Mesendoderm (in vitro differentiated cells): Measurements from ENCODE around the gene USP2.

Source experiments
- DNase-seq: peaks from one replicate; pipeline ENCODE4 v3.0.0; 2013
- H2AK5ac ChIP-seq: 2 replicates; pipeline ENCODE4 v1.6.1; 2013; ENCODE audit warnings: low read length, inconsistent platforms
- H2BK120ac ChIP-seq: 2 replicates; pipeline ENCODE4 v1.6.1; 2013; ENCODE audit warnings: low read depth, mild to moderate bottlenecking, low read length, moderate library complexity, mixed read lengths
- H2BK15ac ChIP-seq: replicated peaks from 2 replicates; pipeline ENCODE4 v1.6.1; 2013; ENCODE audit warnings: low read depth, mild to moderate bottlenecking, moderate library complexity
- H2BK5ac ChIP-seq: 2 replicates; pipeline ENCODE4 v1.6.1; 2013; ENCODE audit warnings: low read length, inconsistent platforms
- H3K18ac ChIP-seq: 2 replicates; pipeline ENCODE4 v1.6.1; 2013; ENCODE audit warnings: mild to moderate bottlenecking, low read length, mixed read lengths
- H3K23ac ChIP-seq: one replicate; pipeline ENCODE4 v1.6.1; 2013; ENCODE audit warnings: low read length
- H3K27ac ChIP-seq: 2 replicates; pipeline ENCODE4 v1.5.1; 2013; ENCODE audit warnings: low read depth, mild to moderate bottlenecking, inconsistent platforms, low read length, moderate library complexity
- H3K27me3 ChIP-seq: 2 replicates; pipeline ENCODE4 v1.6.1; 2013; ENCODE audit warnings: low read length, control low read depth, mild to moderate bottlenecking, inconsistent platforms; ENCODE audit not compliant: insufficient read depth, poor library complexity
- H3K36me3 ChIP-seq: 2 replicates; pipeline ENCODE4 v1.6.1; 2013; ENCODE audit warnings: low read length, inconsistent platforms; ENCODE audit not compliant: control insufficient read depth, insufficient read depth
- H3K4ac ChIP-seq: one replicate; pipeline ENCODE4 v1.6.1; 2013; ENCODE audit warnings: low read depth, mild to moderate bottlenecking, low read length, moderate library complexity
- H3K4me1 ChIP-seq: 2 replicates; pipeline ENCODE4 v1.6.1; 2013; ENCODE audit warnings: low read depth, low read length, inconsistent platforms; ENCODE audit not compliant: control insufficient read depth
- H3K4me2 ChIP-seq: 2 replicates; pipeline ENCODE4 v1.6.1; 2013; ENCODE audit warnings: low read length
- H3K4me3 ChIP-seq: 2 replicates; pipeline ENCODE4 v1.5.1; 2013; ENCODE audit warnings: mild to moderate bottlenecking, low read length
- H3K56ac ChIP-seq: one replicate; pipeline ENCODE4 v1.6.1; 2013; ENCODE audit warnings: low read length
- H3K79me1 ChIP-seq: 2 replicates; pipeline ENCODE4 v1.6.1; 2013; ENCODE audit warnings: low read length, inconsistent platforms
- H3K79me2 ChIP-seq: 2 replicates; pipeline ENCODE4 v1.6.1; 2013; ENCODE audit warnings: mild to moderate bottlenecking, low read length; ENCODE audit not compliant: control insufficient read depth, insufficient read depth
- H3K9ac ChIP-seq: 2 replicates; pipeline ENCODE4 v1.6.1; 2013; ENCODE audit warnings: low read length, inconsistent platforms
- H4K5ac ChIP-seq: one replicate; pipeline ENCODE4 v1.6.1; 2013; ENCODE audit warnings: low read length
- H4K8ac ChIP-seq: one replicate; pipeline ENCODE4 v1.6.1; 2013; ENCODE audit warnings: low read depth, mild to moderate bottlenecking, control low read depth, low read length, moderate library complexity
- WGBS: extraction: QIAGEN DNeasy Blood & Tissue Kit; methylation state at CpG from one replicate; pipeline ENCODE4 v1.1.7; 2013; ENCODE audit warnings: low lambda C conversion rate, missing lambda C conversion rate; ENCODE audit not compliant: insufficient coverage; ENCODE audit errors: extremely low coverage; 5-methylcytosine and 5-hydroxymethylcytosine counted together

The USP2 gene

GRCh38 chr11:119324189-119324588 lies 57.3 kb downstream of the USP2 start:
- Histone ChIP-seq H4K8ac (no peak overlapping the region), H2AK5ac (no peak overlapping the region), H3K36me3 (no peaks in the 10 kb centered on the region), H3K27ac (no peak overlapping the region), H3K4ac (no peak overlapping the region), H3K9ac (no peak overlapping the region), H3K4me3 (no peak overlapping the region), H2BK120ac (no peak overlapping the region), H3K79me2 (no peaks in the 10 kb centered on the region), H2BK15ac (no peak overlapping the region), H3K27me3 (no peaks in the 10 kb centered on the region), H2BK5ac (no peak overlapping the region), H3K56ac (no peak overlapping the region), H3K23ac (no peak overlapping the region), H4K5ac (no peak overlapping the region), H3K18ac (no peak overlapping the region), H3K79me1 (no peaks in the 10 kb centered on the region), H3K4me2 (no peak overlapping the region), H3K4me1 (peaks cover 12% of the 10 kb centered on the region)
- WGBS: no CpG with 5 or more reads among the region's 4 CpGs
- DNase-seq: no peak

GRCh38 chr11:119323532-119324033 lies 57.9 kb downstream of the USP2 start:
- Histone ChIP-seq H3K27ac (no peak overlapping the region), H2BK15ac (no peak overlapping the region), H3K36me3 (no peaks in the 10 kb centered on the region), H3K79me2 (no peaks in the 10 kb centered on the region), H3K4me1 (peaks cover 18% of the 10 kb centered on the region), H3K18ac (no peak overlapping the region), H3K79me1 (no peaks in the 10 kb centered on the region), H3K23ac (no peak overlapping the region), H3K4ac (no peak overlapping the region), H3K56ac (no peak overlapping the region), H3K4me2 (no peak overlapping the region), H3K9ac (no peak overlapping the region), H4K5ac (peak overlapping the region; percentile 40), H2BK5ac (no peak overlapping the region), H2AK5ac (no peak overlapping the region), H3K4me3 (no peak overlapping the region), H3K27me3 (no peaks in the 10 kb centered on the region), H2BK120ac (no peak overlapping the region), H4K8ac (no peak overlapping the region)
- peak; percentile 83 for DNase-seq
- no CpG with 5 or more reads among the region's 8 CpGs for WGBS

- Histone ChIP-seq H3K56ac (no peak overlapping the region), H3K27ac (no peak overlapping the region), H3K27me3 (no peaks in the 10 kb centered on the region), H3K4me1 (peaks cover 24% of the 10 kb centered on the region), H3K9ac (no peak overlapping the region), H3K18ac (no peak overlapping the region), H3K79me2 (no peaks in the 10 kb centered on the region), H2AK5ac (no peak overlapping the region), H4K8ac (no peak overlapping the region), H2BK120ac (no peak overlapping the region), H2BK15ac (no peak overlapping the region), H3K4me3 (no peak overlapping the region), H4K5ac (no peak overlapping the region), H3K23ac (no peak overlapping the region), H3K36me3 (no peaks in the 10 kb centered on the region), H2BK5ac (no peak overlapping the region), H3K79me1 (no peaks in the 10 kb centered on the region), H3K4me2 (no peak overlapping the region), H3K4ac (no peak overlapping the region)
- DNase-seq: no peak
- WGBS: no CpG with 5 or more reads among the region's 20 CpGs
These were observed 58.5 kb downstream of the USP2 start for GRCh38 chr11:119322921-119323531.

DNA sequence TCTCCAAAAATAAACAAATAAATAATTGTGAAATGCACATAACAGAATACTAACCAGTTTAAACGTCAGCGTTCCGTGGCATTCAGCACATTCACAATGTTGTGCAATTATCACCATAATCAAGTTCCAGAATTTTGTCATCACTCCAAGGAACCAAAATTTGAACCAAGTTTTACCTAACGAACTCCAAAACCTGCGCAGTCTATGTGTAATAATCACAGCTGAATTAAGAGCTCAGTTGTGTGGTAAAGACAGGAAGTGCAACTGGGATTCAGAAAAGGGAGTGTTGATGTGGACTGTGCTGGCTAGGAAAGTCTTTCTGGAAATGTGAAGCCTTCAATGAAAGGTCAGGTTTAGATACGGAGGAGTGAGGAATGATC lies 59.1 kb downstream of the USP2 start:
- H3K4me3 ChIP-seq: no peak overlapping the region
- no peaks in the 10 kb centered on the region for H3K79me2 ChIP-seq
- H3K56ac ChIP-seq: peak overlapping the region; percentile 28
- no CpG with 5 or more reads among the region's 6 CpGs for WGBS
- H3K4me2 ChIP-seq: no peak overlapping the region
- H2AK5ac ChIP-seq: peak overlapping the region; percentile 55
- no peak overlapping the region for H3K4ac ChIP-seq
- no peak overlapping the region for H2BK15ac ChIP-seq
- H2BK5ac ChIP-seq: no peak overlapping the region
- H3K18ac ChIP-seq: no peak overlapping the region
- no peak for DNase-seq
- H3K23ac ChIP-seq: no peak overlapping the region
- peaks cover 30% of the 10 kb centered on the region for H3K4me1 ChIP-seq
- H3K36me3 ChIP-seq: no peaks in the 10 kb centered on the region
- peak overlapping the region; percentile 2 for H3K9ac ChIP-seq
- H3K27me3 ChIP-seq: no peaks in the 10 kb centered on the region
- peak overlapping the region; percentile 64 for H4K5ac ChIP-seq
- no peak overlapping the region for H4K8ac ChIP-seq
- H3K79me1 ChIP-seq: no peaks in the 10 kb centered on the region
- H3K27ac ChIP-seq: no peak overlapping the region
- no peak overlapping the region for H2BK120ac ChIP-seq

DNA sequence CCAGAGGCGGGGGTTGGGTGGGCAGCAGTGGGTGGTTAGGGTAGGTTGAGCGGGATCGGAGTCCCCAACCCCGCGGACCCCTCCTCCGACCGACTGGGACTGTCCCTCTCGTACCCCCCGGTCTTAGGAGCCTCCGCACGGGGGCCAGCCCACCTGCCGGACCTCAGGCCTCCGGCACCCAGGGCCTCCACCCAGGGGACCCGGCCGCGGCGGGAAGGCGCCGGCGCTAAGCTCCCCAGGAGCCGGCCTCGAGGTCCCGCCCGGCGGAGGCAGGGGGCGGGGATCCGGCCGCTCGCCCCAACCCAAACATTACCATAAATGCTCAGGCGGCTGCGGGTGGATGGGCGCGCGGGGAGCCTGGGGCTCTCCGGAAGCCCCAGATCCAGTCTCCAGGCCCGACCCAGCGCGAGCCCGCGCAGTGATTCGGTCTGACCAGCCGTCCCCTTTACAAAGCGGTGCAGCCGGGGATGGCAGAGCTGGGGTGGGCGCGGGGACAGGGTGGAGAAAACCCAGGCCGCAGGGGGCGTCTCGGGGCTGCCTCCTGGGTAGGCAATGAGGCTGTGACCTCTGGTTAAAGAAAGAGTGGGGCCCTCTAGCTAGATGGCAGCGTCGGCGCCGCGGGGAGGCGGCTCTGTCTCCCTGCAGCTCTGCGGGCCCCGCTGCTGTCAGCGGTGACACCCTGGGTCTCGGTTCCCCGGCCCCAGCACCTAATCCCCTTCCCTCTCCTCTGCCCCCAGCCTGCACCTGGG lies 60.5 kb downstream of the USP2 start:
- Histone ChIP-seq H3K27me3 (no peaks in the 10 kb centered on the region), H3K27ac (peak overlapping the region; percentile 95), H3K4ac (peak overlapping the region; percentile 82), H3K36me3 (no peaks in the 10 kb centered on the region), H3K23ac (peak overlapping the region; percentile 24), H3K18ac (peak overlapping the region; percentile 89), H2BK15ac (no peak overlapping the region), H3K56ac (peak overlapping the region; percentile 92), H3K4me3 (peak overlapping the region; percentile 15), H3K9ac (peak overlapping the region; percentile 63), H3K4me2 (peak overlapping the region; percentile 63), H2AK5ac (no peak overlapping the region), H2BK120ac (peak overlapping the region; percentile 50), H2BK5ac (peak overlapping the region; percentile 51), H4K8ac (peak overlapping the region; percentile 58), H3K79me1 (no peaks in the 10 kb centered on the region), H3K4me1 (peaks cover 31% of the 10 kb centered on the region), H3K79me2 (no peaks in the 10 kb centered on the region), H4K5ac (no peak overlapping the region)
- no CpG with 5 or more reads among the region's 60 CpGs for WGBS
- DNase-seq: peak; percentile 86
